ENCODE data around the gene PRCD. TPM values are rescaled to one million over a fixed set of nuclear protein-coding genes. Genes with fewer than 3 reads are reported as not detected.

Gene PRCD
- polyA plus RNA-seq, 4 donors: 3.0 to 4.5 (median 3.3) TPM

- no peak for DNase-seq (ENCODE audit: low read depth in 4 of 4, low spot score in 3 of 4)
Measured at GRCh38 chr17:76566988-76567431, 27.2 kb downstream of the PRCD start.

DNA sequence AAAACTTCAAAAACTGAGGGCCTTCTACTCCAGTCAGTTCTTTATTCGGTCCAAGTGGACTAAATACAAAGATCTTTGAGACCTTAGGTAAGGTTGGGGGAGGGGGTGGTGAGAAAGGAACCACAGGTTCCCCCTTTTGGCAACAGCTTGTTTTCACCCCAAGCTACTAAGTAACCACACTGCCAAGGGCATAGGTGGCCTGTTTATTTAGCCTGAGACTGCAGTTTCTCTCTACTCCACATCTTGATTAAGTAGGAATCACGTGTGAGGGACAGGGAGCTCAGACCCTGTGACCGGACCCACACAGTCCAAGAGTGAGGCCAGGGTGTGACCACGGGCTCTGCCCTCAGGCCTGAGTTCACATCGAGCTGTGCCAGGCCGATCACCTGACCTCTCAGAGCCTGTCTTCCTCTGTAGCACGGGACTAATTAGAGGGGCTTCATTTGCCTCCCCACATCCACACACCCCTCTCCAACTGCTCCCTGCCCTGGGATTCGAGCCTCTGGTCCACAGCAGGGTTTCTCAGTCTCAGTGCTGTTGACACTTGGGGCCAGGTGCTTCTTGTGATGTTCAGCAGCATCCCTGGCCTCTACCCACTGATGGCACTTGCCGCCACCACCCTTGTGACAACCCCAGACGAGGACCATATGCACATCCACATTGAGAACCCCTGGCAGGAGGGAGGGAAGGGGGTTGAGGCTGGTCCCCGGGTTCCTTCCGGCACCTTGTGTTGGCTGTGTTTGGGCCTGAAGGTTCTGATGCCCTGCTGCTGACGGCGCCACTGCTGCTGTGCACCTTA is 28.0 kb downstream of the PRCD start:
- no peak for DNase-seq (ENCODE audit: low read depth in 4 of 4, low spot score in 3 of 4)

GRCh38 chr17:76568811-76569221 is 29.0 kb downstream of the PRCD start:
- no peak for DNase-seq (ENCODE audit: low read depth in 4 of 4, low spot score in 3 of 4)

GRCh38 chr17:76569607-76570279 is 29.9 kb downstream of the PRCD start:
- no peak for DNase-seq (ENCODE audit: low read depth in 4 of 4, low spot score in 3 of 4)

GRCh38 chr17:76570457-76570856 is 30.6 kb downstream of the PRCD start:
- DNase-seq (ENCODE audit: low read depth in 4 of 4, low spot score in 3 of 4): no peak

GRCh38 chr17:76570877-76571471 is 31.1 kb downstream of the PRCD start:
- no peak for DNase-seq (ENCODE audit: low read depth in 4 of 4, low spot score in 3 of 4)

- no peak for DNase-seq (ENCODE audit: low read depth in 4 of 4, low spot score in 3 of 4)
Measured at GRCh38 chr17:76572201-76572910, 32.5 kb downstream of the PRCD start.

DNA sequence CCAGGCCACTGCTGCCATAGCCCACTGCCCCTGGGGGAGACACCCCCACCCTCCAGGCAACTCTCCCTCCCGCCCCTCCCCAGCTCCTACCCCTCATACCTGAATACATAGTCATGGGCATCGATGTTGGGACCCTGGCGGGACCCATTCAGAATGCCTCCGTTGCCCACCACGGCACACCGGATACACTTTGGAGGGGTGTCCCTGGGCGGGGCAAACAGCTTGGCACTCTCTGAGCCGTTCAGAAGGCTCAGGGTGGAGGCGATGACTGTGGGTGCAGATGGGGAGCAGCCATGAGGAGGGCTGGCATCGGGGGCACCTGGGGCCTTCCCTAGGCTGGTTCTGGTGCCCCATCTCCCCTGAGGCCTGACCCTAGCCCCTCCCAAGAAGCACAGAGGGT is 33.3 kb downstream of the PRCD start:
- DNase-seq (ENCODE audit: low read depth in 4 of 4, low spot score in 3 of 4): no peak

- DNase-seq (ENCODE audit: low read depth in 4 of 4, low spot score in 3 of 4): no peak
Measured at GRCh38 chr17:76574166-76574565, 34.3 kb downstream of the PRCD start.

- no peak for DNase-seq (ENCODE audit: low read depth in 4 of 4, low spot score in 3 of 4)
Measured at GRCh38 chr17:76575570-76575969, 35.7 kb downstream of the PRCD start.

DNA sequence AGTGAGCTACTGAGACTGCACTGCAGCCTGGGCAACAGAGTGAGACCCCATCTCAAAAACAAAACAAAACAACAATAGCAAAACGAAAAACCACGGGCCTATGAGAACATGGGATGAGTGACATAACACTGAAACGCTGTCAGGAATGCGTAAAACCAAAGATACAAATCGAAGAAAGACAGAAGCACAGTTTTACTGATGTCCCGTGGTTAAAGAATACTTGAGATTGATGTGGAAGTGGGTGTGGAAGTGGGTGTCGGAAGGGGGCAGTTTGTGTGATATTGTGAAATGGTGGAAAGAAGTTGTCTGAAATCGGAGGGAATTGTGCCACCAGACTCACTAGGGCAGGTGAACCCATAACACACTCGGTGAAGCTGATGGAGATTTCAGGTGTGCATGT is 36.3 kb downstream of the PRCD start:
- no peak for DNase-seq (ENCODE audit: low read depth in 4 of 4, low spot score in 3 of 4)

GRCh38 chr17:76577876-76578275 is 38.0 kb downstream of the PRCD start:
- DNase-seq (ENCODE audit: low read depth in 4 of 4, low spot score in 3 of 4): no peak

DNA sequence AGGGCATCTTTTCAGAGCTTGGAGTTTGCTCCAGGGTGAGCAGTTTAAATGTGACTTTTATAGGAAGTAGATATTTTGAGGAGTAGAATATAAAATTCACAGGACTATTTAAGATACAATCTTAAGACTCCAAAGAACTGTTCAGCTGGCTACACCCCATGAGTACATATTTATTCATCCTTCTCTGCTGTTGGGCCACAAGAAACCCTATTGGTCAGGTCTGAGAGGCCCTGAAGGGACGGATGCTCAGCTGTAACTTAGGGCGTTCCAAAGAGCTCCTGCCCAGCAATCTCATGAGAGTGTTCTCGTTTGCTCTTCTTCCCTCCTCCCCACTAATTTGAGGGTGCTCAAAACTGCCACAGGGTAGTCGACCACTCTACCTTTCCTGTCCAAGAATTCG is 38.5 kb downstream of the PRCD start:
- DNase-seq (ENCODE audit: low read depth in 4 of 4, low spot score in 3 of 4): no peak

DNA sequence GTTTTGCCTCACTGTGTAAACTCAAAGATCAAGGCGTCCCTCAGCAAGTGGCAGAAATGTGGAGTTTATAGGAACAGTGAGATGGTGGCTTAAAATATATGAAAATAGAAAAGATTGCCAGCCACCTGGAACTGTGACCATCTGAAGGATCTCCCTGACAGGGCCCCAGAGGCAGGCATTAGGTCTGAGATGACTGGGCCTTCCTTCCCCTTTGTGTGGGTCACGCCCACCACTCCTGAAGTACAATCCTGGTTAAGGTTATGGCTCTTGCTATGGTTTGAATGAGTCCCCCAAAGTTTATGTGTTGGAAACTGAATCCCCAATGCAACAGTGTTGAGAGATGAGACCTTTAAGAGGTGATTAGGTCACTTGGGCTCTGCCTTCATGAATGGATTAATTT is 39.4 kb downstream of the PRCD start:
- DNase-seq (ENCODE audit: low read depth in 4 of 4, low spot score in 3 of 4): no peak

- DNase-seq (ENCODE audit: low read depth in 4 of 4, low spot score in 3 of 4): no peak
Measured at GRCh38 chr17:76581515-76581914, 41.7 kb downstream of the PRCD start.

DNA sequence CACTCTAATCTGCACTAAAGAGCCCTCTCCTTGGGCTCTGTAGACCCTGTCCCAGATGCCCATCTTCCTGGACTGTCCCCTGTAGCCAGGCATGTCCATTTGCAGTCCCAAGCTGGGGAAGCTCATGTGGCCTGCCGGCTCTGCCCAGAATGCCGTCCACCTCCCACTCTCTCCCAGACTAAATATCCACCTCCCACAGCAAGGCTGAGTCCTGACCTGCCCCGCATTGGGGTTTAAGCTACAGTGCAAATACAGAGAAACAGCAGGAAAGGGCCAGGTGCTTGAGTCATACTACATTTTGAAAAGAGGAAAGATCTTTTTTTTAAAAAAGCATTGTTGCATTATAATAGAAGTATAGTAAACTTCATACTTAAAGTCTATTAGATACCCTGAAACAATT is 42.8 kb downstream of the PRCD start:
- no peak for DNase-seq (ENCODE audit: low read depth in 4 of 4, low spot score in 3 of 4)

DNA sequence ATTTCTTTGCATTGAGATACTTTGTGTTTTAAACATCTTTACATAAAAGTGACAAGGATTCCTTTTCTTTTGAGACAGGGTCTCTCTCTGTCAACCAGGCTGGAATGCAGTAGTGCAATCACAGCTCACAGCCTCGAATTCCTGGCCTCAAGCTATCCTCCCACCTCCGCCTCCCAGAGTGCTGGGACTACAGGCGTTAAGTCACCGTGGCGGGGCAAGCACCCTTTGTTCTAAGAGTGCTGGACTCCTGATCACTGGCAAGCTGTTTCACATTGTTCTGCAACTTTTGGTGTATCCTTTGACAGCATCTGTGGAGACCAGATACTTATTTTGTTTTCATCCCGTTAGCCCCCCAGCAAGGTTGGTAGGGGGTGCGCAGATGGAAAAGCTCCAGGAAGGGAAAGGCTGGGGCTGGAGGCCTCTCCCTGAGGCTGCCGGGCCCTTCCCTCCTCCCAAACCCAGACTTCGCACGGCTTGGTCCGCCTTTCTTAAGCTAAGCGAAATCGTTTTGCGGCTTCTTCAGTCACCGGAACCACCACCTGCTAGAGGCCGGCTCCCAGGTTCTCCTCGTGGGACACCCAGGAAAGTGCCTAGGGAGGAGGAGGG is 44.7 kb downstream of the PRCD start:
- DNase-seq (ENCODE audit: low read depth in 4 of 4, low spot score in 3 of 4): no peak

GRCh38 chr17:76585033-76585648 is 45.3 kb downstream of the PRCD start:
- DNase-seq (ENCODE audit: low read depth in 4 of 4, low spot score in 3 of 4): no peak

GRCh38 chr17:76585649-76586593 is 46.1 kb downstream of the PRCD start, which contains the start of gene ST6GALNAC2:
Gene ST6GALNAC2, minus strand, starts transcription at chr17:76585860. Its CDS starts 52 bp downstream, at chr17:76585808.
- DNase-seq (ENCODE audit: low read depth in 4 of 4, low spot score in 3 of 4): no peak
